GM19395 (cell line): ENCODE results near the gene CARM1.
"Not testable (repeated sequence)": the region's sequence is repeated elsewhere in the genome, so short reads cannot be mapped to it uniquely, and the experiment has no call there.

Experiments
- ATAC-seq: cut with Tn5 transposase; IDR thresholded peaks from one replicate; pipeline ENCODE4 v1.9.1; 2021; ENCODE audit warnings: mild to moderate bottlenecking, moderate library complexity; ENCODE audit not compliant: unreplicated experiment

The CARM1 gene

DNA sequence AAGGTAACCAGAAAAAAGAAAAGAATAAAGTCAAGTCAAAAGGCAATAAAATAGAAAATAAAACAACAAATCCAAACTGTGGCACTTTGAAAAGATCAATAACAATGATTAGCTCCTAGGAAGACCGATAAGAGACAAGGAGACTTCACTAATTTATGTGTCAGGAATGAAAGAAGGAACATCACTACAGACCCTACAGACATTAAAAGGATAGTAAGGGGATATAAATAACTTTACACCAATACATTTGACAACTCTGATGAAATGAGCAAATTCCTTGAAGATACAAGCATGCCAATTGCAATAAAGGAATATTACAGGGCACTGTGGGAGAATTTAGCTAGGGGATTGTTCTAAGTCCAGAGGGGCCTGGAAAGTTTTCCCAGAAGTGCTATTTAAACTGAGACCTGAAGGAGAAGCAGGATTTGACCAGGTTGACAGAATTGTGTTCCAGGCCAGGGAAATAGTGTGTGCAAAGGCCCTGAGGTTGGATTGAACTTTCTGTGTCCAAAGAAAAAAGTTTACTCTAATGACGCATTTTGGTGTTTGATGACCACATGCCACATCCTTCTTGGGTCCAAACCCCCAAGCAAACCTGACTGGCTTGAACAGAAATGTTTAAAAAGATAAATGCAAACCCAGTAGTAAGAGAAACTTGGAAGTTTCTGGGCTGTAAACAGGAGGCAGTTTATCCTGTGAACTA lies 24.7 kb upstream of the CARM1 start:
- ATAC-seq: no peak

DNA sequence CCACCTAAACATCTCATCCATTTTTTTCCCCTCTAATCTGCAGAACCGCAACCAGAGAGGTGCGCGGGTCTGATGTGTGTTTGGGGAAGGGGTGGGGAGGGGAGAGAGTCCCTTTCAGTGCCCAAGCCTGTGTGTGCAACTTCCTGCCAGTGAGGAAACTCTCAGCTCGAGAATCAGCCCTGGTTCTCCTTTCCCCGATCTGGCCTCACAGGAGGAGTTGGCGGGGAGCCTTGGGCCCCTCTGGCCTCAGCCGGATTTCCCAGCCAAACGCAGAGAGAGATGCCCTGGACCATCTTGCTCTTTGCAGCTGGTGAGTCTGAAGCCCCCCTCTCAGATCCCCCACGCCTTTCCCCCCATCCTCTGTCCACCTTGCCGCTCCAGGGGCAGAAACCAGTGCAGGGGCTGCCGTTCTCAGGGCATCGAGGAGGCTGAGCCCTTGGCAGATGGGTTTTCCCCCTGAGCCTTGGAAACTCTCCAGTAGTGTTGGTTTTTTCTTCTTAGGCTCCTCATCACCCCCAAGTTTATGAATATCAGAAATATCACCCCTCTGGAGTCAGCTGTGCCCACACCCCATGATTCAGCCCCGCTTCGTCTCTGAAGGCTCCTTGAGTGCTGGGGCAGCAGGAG lies 23.0 kb upstream of the CARM1 start, which contains the start of gene C19orf38:
Gene C19orf38 (plus strand): TSS at position 186 of the 627 bp plus-strand sequence. CDS start 94 bp downstream, at position 280.
- ATAC-seq: no peak

DNA sequence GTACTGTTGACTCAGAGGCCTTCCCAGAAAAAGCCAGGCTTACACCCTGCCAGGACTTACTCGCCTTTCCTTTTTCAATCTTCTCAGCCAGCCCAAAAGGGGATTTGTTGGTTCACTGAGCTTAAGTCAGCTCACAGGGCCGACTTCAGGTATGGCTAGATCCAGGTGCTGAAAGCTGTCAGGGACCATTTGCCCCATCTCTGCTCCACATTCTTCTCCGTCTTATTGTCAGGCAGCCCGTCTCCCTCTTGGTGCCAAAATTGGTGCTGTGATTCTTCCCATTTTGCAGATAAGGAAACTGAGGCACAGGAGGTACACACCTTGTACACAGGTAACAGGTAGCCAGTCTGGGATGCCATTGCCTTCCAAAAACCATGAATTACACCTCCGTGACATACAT lies 20.7 kb upstream of the CARM1 start:
- no peak for ATAC-seq

DNA sequence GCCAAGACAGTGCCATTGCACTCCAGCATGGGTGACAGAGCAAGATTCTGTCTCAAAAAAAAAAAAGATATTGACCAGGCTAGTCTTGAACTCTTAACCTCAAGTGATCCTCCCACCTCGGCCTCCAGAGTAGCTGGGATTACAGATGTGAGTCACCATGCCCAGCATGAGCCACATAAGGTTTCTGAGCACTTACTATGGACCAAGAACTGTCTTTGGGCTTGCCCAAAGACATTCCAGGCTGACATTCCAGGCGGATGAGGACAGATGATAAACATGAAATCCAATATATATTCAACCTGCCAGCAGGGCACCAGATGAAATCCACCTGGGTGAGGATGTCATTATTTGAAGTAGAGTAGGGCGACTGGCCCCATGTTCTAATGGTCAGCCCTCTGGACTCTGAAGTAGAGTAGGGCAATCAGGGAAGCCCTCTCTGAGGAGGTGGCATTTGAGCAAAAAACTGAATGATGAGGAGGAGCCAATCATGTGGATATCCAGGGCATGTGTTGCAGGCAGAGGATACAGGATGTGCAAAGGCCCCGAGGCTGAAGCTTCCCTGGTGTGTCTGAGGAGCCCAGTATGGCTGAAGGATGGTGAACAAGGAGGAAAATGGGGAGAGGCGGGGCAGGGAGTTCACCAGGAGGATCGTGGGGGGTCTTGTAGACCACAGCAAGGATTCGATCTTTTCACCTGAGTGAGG lies 19.1 kb upstream of the CARM1 start:
- no peak for ATAC-seq

DNA sequence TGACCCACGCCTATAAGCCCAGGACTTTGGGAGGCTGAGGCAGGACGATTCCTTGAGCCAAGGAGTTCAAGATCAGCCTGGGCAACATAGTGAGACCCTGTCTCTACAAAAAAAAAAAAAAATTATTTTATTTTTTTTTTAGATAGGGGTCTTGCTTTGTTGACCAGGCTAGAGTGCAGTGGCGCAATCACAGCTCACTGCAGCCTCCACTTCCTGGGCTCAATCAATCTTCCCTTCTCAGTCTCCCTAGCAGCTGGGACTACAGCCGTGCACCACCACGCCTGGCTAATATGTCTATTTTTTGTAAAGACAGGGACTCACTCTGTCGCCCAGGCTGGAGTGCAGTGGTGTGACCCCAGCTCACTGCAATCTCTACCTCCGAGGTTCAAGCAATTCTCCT lies 18.4 kb upstream of the CARM1 start:
- ATAC-seq: no peak

DNA sequence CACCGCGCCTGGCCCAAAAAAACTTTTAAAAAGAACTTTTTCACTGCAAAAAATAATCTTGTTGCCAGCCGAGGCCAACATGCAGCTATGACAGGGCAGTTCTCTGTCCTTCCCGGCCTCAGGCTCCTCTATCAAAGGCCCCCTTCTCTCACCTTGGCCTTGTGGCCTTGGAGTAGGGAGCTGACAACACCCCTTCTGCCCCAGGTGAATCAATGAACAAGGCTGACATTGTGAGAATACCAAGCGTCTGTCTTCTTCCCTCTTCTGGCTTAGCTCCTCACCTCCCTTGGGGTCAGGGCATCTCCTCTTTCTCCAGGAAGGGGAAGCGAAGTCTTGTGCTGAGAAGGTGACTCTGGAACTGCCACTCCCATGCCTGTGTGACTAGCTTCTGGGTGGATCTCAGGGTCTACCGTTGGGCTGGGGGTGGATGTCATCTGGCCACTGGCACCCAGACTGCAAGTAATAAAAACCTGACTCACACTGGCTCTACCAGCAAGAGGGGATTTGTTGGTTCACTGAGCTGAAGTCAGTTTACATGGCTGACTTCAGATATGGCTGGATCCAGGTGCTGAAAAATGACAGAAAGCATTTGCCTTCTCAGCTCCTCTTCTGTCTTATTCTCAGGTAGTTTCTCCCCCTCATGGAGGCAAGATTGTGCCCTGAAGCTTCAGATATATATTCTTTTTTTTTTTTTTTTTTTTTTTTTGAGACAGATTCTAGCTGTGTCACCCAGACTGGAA lies 16.8 kb upstream of the CARM1 start:
- ATAC-seq: no peak

DNA sequence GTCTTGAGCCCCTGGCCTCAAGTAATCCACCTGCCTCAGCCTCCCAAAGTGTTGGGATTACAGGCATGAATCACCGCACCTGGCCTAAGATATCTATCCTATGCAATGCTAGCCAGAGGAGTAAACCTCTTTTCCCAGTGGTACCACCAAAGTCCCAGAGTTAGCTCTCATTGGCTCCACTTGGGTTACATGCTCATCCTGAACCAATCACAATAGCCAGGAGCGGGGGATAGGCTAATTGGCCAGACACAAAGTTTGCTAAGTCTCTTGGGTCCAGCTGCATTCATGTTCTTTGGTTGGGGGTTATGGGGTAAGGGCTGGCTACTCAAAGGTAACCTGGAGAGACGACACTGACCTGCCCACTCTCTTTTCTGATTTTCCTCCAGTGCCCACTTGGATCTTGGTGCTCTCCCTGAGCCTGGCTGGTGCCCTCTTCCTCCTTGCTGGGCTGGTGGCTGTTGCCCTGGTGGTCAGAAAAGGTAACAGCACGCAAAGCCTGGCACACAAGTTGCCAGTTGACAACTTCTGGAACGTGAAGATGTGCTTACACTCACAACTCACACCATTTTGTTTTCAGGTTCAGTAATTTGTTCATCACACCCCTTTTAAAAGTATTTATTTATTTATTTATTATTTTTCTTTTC lies 15.4 kb upstream of the CARM1 start:
- ATAC-seq: no peak

DNA sequence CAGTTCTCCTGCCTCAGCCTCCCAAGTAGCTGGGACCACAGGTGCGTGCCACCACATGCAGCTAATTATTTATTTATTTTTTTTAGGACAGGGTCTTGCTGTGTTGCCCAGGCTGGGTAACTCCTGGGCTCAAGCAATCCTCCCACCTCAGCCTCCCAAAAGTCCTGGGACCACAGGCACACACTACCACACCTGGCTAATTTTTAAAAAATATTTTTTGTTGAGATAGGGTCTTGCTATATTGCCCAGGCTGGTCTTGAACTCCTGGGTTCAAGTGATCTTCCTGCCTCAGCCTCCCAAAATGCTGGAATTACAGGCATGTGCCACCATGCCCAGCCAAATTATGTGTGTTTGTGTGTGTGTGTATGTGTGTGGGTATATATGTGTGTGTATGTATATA lies 14.5 kb upstream of the CARM1 start:
- ATAC-seq: not testable (repeated sequence)

DNA sequence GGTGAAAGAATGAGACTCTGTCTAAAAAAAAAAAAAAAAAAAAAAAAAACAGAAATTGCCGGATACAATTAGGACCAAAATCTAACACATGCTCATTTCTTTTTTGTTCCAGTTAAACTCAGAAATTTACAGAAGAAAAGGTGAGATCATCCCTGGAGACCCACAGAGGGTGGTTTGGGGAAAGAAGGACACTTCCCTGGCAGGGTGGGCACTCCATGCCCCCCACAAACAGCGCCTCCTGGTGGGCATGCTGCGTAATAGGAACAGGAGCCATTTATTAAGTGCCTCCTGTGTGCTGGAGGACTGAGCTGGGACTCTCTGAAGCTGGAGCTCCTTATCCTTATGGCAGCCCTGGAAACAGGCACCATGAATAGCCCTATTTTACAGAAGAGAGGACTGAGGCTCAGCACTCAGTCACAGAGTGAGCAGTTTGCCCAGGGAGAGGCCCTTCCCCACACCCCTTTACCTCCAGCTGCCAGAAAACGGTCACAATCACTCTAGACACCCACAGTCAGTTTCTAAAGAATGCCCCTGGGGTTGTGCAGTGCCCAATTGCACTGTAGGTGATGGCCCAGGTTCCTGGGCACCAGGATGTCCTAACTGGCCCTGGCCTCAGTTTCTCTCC lies 13.0 kb upstream of the CARM1 start:
- ATAC-seq: no peak

DNA sequence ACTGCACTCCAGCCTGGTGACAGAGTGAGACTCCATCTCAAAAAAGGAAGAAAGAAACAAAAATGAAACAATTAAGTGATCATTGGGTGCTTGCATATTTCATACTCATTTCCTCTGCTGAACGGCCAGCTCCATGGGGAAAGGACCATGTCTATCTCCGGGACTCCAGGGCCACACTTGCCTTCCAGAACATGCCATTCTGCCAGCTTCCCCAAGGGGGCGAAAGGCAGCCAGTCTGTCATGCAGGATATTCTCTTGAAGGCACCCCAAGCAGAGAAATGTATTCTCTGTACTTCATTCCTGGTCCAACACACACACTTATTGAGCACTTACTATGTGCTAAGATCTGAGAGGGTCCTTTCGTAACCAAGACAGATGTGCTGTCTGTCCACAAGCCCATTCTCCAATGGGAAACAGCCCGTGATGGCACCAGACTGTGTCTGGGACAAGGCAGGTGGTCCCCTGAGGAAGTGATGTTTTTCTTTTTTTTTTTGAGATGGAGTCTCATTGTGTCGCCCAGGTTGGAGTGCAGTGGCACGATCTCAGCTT lies 10.2 kb upstream of the CARM1 start:
- ATAC-seq: no peak

DNA sequence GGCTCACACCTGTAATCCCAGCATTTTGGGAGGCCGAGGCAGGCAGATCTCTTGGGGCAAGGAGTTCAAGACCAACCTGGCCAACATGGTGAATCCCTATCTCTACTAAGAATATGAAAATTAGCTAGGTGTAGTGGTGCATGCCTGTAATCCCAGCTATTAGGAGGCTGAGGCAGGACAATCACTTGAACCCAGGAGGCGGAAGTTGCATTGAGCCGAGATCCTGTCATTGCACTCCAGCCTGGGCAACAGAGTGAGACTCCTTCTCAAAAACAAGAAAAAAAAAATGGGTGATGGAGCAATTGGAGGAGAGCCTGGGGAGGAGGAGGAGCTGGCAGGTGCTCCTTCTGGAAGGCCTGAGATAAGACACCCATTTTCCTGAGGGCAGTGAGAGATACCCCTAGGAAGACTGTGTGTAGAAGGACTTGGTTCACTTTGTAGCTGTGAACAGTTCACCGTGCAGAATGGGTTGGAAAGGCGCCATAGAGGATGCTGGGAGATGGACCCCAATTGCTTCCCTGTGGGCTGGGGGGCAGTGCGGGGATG lies 8.7 kb upstream of the CARM1 start:
- ATAC-seq: no peak

DNA sequence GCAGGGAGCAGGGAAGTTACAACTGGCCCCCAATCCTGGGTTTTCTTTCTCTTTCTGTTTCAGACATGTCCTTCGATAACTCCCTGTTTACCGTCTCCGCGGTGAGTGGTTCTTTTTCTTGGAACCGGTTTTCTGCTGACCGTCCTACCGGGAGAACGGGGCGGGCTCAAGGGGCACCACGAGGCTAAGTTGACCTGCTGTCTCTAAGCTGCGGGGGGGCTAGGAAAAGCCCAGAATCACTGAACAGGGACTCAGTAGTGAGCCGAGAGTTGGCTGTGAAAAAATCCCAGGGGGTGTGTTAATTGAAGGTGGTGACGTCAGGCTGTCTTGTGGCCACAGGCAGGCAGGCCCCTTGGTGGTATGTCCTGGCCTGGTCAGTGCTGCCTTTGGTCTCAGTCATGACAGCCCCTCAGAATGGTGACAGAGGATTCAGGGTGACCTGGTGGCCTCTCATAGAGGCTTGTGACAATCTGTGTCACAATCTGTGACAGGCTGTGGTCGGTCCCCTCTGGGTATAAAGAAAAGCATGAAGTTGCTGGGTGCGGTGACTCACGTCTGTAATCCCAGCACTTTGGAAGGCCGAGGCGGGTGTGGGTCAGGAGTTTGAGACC lies 8.1 kb upstream of the CARM1 start:
- no peak for ATAC-seq

DNA sequence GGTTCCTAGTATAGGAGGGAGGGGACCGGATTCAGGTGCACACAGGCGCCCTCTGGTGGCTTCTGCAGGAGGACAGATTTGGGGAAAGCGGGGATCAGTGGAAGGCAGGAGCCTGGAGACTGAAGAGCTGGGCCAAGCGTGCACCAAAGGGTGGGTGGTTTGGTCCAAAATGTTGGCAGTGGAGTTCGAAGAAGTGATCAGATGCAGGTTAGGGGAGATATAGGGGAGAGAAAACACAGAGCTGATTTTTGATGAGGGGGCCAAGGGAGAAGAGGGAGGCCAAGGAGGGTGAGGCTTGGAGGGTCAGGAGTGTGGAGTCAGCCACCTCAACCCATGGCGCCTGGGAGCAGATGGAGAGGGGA lies 6.8 kb upstream of the CARM1 start:
- ATAC-seq: no peak

DNA sequence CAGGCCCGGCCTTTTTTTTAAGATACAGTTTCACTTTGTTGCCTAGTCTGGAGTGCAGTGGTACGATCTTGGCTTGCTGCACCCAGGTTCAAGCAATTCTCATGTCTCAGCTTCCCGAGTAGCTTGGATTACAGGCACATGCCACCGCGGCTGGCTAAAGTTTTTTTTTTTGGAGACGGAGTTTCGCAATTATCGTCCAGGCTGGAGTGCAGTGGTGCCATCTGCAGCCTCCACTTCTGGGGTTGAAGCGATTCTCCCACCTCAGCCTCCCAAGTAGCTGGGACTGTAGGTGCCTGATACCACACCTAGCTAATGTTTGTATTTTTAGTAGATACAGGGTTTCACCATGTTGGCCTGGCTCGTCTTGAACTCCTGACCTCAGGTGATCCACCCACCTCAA lies 4.9 kb upstream of the CARM1 start:
- no peak for ATAC-seq

DNA sequence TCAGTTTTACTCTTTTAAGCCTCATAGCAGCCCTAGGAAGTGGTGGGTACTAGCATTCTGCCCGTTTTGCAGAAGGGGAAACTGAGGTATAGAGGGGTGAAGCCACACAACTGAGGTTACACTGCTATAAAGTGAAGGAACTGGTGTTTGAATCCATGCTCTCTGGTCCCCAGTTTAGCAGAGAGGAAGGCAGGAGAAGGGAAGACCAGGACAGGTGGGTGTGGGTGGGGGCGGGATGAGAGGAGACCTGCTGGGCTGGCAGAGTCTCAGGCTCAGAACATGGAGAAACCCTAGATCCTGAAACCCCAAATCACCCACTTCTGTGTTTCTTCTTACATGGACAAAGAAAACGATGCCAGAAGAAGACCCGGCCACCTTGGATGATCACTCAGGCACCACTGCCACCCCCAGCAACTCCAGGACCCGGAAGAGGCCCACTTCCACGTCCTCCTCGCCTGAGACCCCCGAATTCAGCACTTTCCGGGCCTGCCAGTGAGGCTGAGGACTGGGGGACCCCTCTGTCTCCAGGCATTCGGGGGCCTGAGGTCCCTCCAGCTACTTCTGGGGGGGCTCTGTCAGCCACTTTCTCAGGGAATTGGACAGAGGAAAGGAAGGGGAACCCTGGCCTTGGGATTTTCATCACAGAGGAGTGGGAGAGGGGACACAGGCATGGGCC lies 2.3 kb upstream of the CARM1 start:
- no peak for ATAC-seq

DNA sequence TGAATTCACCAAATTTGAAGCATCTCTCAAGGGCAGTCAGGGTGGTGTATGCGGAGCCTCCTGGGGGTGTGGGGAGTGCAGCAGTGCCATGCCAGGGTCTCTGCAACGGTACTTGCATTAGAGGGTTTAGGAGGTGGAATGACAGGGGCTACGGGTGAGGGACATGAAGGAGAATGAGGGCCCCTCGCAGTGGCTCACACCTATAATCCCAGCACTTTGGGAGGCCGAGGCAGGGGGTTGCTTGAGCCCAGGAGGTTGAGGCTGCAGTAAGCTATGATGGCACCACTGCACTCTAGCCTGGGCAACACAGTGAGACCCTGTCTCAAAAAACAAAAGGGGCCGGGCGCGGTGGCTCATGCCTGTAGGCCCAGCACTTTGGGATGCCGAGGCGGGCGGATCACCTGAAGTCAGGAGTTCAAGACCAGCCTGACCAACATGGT lies 1.5 kb upstream of the CARM1 start:
- not testable (repeated sequence) for ATAC-seq

DNA sequence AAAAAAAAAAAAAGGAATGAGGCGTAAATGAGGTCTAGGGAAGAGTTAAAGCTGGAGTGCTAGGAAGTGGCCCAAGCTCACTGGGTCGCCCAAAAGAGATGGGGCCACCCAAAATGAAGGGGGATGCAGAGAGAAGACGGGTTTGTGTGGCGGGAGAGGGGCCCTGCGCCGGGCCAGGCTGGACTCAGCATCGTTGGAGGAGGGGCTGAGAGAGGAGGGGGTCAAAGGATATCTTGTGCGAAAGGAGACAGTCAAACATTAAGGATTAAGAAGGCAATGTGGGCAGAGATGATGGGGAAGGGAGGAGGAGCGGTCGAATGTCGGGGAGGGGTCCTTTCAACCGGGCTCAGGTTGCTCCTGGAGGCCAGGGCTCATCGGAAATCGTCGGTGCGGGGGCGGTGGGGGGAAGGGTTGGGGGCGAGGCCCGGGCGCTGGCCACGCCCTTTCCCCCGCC lies 825 bp upstream of the CARM1 start:
- ATAC-seq: peak; percentile 6

DNA sequence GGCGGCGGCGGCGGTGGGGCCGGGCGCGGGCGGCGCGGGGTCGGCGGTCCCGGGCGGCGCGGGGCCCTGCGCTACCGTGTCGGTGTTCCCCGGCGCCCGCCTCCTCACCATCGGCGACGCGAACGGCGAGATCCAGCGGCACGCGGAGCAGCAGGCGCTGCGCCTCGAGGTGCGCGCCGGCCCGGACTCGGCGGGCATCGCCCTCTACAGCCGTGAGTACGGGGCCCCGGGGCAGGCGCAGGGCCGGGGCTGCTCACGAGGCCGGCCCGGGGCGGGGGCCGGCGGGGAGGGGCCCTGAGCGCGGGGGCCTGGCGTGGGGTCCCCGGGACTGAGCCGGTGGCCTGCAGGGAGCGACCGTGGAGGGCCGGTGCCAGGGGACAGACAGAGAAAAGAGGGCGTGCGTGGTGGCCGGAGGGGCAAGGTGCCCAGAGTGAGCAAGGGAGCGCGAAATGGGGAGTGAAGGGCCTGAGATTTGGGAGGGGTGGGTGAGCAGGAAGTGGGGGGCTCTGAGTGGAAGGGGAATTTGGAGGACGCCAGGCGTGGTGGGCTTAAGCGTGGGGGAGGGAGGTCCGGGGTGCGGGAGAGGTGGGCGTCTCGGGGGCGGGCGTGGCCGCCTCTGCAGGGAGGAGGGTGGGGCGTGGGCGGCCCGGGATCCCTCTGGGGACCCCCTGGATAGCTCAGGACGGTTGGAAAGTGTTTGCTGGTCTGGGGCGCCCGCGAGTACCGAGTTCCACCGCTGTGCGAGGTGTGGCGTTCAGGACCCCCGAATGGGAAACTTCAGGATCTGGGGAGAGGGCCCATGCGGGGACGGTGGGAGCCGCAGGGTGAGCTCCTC lies 575 bp downstream of the CARM1 start:
- no peak for ATAC-seq
